SKM-1 treated with dmso at 0.1 percent for 144 hours (cell line): ENCODE data around the gene CACNA1I.

Source experiments
- DNase-seq: peaks from one replicate; lab custom pipeline; 2025; ENCODE audit not compliant: unreplicated experiment; lab: John Stamatoyannopoulos, UW

CACNA1I gene

DNA sequence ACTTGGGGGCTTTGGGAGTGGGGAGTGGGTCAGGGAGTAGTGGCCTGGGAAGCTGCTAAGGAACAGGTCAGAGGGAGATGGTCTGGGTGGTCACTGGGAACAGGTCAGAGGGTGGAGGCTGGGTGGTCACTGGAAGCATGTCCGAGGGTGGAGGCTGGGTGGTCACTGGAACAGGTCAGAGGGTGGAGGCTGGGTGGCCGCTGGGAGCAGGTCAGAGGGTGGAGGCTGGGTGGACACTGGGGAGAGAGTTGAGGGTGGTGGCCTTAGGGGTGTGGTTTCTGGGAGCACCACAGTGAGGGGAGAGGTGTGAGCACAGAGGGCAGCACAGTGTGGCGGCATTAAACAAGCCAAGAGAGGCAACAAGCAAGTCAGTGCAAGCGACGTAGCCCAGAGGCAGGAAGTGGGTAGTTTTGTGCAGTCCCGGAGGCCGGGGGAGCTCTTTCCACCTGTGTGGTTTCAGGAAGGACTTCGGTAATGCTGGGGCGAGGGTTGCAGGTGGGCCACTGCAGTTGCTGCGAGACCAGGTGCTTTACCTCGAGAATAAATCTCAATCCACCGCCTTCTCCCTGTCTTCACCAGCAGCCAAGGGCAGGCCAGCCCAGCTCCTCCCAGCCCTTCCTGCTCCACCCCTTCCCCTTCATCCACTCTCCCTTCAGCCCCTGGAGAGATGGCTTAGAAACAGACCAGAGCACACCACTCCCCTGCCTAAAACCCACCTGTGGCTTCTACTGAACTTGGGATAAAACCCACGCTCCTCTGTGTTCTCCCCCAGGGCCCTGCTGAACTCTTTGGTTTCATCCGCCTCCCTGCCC lies 3.2 kb upstream of the CACNA1I start:
- DNase-seq, result no peak

DNA sequence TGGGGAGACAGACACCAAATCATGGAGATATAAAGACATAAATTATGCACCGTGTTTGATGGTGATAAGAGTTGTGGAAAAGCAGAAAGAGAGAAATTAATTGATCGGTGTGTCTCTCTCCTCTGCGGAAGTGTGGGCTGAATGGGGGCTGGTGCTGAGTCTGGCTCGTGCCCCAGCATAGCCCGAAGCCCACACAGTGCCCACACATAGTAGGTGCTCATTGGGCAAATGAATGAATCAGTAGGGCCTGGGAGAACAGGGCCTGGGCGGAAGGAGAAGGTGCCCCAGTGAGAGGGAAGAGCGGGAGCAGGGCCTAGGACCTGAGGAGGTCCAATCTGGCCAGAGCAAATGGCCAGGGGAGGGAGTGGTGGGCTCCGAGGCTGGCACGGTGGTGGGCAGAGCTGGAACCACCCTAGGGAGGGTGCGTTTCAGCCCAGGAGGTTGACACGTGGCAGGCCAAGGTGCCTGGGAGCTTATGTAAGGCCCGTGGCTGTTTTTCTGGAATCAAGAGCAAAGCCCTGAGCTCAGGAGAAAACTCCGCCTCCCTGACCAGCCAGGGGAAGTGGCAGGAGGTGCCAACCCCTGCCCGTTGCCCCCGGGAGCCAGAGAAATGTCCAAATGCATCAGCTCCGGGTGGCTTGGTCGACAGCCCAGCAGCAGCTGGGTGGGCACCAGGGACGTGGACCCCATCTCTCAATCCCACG lies 2.1 kb upstream of the CACNA1I start:
- DNase-seq, result no peak

DNA sequence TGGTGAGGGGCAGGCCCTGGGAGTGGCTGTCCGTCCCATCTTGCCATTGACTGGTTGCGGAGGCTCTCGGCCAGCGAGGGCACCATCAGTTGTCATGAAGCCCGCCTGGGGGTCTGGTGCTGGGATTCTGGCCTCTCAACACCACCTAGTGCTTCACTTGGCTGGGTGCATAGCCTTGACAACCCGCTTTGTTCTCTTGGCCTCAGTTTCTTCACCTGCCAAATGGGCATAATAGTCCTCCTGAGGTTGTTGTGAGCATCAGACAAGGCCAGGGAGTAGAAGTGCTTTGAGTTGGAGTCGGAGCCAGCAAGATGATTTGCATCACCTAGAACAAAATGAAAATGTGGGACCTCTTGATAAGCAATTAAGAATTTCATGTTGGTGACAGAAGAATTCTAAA lies 1.5 kb upstream of the CACNA1I start:
- no peak for DNase-seq

DNA sequence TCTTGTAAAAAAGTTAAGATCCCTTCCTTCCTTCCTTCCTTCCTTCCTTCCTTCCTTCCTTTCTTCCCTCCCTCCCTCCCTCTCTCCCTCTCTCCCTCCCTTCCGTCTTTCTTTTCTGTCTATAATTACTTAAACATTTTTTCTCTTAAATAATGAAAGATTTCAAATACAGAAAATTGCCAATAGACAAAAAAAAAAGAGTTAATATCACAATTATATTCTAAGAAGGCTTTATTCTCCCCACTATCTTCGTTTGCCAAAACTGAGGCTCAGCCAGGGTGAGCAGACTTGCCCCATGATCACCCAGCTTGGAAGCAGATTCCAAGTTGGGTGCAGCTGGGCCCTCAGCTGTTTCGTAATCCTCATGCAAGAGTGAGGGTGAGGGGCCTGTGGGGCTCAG lies 327 bp upstream of the CACNA1I start:
- DNase-seq, result no peak

DNA sequence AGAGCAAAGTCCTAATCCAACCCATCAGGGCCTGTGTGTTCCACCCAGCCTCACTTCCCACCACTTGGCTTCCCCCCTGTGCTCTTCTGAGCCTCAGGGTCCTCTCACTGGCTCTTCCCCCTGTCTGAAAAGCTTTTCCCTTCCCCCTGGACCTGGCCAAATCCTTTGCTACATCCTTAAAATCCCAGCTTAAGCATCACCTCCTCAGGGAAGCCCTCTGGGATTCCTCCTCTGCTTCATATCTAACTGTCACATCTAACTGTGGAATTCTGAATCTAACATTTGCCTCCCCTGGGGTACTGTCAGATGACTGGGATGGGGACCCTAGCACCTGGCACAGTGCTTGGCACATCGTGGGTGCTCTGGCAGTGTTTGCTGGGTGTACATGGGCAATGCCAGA lies 985 bp downstream of the CACNA1I start:
- no peak for DNase-seq

DNA sequence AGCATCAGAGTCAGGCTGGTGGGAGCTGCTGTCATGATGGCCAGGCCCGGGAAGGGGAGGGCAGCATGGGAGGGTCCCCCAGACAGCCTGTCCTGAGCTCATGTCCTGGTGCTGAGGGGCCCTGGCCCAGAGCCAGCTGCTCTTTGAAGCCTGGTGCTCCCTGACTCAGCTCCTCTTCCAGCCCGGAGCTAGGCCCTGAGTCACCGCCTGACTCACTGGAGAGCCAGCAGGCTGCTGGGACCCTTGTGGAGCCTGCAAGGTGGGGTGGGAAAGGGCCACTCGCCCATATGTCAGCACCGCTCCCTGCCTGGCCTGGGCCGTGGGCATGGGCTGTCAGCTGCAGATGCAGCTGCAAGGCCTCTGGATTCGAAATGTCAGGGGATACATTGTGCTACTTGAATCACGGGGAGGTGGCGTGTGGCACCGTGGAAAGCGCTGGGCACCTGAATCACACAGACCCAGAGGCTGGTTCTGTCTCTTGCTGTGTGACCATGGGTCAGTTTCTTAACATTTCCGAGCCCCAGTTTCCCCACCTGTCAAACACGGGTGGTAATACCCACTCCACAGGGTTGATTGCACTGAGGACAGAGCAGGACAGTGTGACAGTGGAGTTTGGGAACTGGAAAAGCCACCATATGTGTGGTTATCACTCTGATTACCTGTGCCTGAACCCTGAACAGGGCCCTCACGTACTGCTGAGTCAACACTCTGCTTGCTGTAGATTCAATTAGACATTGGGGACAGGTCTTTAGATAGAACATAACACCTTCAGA lies 4.4 kb downstream of the CACNA1I start:
- no peak for DNase-seq

DNA sequence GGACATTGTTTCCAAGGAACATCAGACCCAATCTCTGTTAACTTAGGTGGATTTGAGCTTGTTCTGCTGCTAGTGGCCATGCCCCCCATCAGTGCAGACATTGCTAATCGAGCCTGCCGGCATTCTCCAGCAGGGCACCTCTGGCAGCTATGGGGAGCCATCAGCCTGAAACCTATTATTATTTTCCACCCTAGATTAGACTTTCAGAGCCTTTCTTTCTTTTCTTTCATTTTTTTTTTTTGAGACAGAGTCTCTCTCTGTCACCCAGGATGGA lies 4.9 kb downstream of the CACNA1I start:
- DNase-seq, result no peak

DNA sequence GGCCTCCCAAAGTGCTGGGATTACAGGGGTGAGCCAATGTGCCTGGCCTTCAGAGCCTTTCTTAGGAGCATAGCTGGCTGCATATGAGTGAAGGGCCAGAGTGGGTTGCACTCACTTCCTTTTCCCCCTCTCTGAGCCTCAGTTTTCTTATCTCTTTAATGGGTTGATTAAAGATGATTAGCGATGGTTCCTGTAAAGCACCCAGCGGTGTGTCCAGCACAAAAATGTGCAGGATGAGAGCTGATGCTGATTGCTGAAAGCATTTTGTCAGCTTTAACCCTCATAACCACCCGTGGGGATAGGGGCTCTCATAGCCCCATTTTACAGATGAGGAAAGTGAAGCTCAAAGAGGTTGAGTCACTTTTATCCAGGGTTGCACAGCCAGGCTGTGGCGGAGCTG lies 5.5 kb downstream of the CACNA1I start:
- no peak for DNase-seq

DNA sequence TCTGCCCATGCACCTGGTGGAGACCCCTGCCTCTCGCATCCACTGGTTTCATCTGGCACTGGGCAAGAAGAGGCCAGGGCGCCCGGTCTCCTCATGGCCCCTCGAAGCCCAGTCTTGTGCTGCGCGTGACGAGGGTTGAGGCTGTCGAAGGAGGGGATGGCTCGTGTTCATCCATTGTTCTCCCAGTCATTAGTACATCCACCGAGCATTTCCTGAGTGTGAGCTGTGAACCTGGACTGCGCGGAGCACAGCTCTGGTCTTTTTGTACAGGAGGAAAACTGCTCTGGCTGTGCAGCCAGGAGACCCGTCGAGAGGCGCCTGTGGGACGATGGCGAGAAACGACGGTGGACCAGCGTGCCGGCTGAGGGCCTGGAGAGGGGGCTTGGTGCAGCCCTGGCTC lies 6.8 kb downstream of the CACNA1I start:
- DNase-seq, result no peak

DNA sequence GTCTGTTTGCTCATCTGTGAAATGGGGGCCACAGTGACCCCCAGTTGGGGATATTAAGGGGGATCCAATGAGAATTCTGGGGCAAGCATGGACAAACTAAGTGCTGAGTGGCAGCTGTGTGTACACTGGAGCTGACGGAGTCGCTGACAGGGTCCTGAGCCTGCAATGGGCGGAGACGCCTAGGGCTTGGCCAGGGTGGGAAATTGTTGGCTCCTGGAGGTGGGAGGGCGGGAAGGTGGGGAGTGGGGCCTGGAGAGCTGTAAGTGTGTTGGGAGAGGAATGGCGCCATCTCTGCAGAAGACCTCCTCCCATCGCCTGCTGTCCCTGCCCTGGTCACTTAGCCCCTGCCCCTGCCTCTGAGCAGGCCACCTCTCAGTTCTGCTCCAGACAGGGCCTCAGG lies 7.3 kb downstream of the CACNA1I start:
- DNase-seq, result no peak

DNA sequence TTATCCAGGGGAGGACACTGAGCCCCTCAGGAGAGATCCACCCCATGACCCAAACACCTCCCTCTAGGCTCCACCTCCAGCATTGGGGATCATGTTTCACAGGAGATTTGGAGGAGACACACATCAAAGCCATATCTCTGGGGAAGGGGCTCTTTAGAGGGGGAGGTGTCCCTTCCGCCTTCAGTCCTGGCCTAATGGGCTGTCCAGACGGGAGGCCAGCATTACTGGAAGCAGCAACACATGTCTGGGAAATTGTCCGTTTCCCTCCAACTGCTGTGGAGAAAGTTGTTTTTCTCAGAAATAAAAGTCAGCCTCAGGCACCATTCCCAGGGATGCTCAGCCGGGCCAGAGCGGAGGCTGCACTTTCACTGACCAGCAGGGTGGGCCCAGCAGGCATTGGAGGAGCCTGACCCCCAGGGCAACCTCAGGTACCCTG lies 9.5 kb downstream of the CACNA1I start:
- no peak for DNase-seq

DNA sequence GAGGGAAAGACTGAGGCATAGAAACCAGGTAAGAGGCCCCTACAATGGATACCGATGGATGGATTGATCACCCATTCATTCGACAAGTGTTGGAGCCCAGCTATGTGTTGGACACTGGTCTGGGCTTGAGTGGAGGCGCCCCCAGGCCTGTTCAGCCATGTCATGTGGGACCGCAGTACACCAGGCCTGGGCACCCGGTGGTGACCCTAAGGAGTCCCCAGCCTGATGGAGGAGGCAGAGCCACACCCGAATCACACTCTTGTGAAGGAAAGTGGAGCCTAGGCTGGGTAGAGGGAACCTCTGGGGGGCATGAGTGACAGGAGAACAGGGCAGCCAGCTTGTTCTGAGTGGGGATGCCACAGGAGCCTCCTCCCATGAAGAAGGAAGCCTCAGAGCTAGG lies 10.2 kb downstream of the CACNA1I start:
- DNase-seq, result no peak

DNA sequence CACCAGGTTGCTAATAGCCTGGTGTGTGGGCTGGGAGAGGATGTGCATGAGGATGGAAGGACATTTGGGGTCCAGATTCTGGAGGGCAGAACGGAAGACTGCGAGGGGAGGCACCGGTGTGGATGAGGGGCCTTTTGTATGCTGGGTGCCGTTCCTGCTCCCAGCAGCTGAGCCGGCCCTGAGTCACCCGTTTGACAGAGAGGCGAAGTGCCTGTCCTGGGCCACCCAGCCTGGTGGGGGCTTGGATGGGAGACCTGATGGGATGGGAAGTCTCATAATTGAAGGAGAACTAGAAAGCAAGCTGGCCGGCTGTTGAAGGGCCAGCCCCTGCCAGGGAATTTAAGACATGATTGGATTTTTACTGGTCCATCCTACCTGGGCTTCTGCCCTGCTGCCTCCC lies 10.8 kb downstream of the CACNA1I start:
- no peak for DNase-seq

DNA sequence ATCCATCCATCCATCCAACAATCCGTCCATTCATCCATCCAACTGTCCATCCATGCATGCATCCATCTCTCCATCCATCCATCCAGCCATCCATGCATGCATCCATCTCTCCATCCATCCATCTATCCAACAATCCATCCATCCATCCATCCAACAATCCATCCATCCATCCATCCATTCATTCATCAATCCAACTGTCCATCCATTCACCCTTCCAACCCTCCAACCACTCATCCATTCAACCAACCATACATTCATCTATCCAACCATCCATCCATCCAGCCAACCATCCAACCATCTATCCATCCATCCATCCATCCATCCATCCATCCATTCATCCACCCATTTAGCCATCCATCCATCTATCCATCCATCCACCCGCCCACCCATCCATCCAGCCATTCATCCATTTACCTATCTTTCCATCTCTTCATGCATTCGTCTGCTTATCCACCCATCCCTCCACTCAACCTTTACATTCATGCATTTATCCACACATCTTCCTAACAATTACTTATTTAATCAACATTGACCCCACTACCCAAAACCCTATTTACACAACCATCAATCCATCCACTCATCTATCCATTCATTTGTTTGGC lies 12.6 kb downstream of the CACNA1I start:
- DNase-seq, result no peak

DNA sequence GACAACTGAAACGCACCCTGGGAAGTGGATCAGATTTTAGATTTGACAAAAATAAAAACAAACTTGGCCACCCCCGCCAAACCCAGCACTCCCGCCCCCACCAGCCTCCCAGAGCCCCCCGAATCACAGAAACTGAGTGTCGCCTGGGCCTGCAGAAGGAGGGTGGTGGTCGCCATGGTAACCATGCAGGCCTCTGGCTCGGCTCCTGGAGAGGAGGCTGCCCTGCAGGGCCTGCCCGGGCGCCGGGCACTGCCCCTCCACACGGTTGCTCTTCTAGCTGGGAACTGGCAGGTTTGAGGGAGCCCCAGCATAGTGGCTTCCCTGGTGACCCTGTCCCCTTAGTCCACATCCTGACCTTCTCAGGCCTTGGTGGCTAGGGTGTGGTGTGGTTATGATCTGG lies 19.3 kb downstream of the CACNA1I start:
- DNase-seq, result no peak

DNA sequence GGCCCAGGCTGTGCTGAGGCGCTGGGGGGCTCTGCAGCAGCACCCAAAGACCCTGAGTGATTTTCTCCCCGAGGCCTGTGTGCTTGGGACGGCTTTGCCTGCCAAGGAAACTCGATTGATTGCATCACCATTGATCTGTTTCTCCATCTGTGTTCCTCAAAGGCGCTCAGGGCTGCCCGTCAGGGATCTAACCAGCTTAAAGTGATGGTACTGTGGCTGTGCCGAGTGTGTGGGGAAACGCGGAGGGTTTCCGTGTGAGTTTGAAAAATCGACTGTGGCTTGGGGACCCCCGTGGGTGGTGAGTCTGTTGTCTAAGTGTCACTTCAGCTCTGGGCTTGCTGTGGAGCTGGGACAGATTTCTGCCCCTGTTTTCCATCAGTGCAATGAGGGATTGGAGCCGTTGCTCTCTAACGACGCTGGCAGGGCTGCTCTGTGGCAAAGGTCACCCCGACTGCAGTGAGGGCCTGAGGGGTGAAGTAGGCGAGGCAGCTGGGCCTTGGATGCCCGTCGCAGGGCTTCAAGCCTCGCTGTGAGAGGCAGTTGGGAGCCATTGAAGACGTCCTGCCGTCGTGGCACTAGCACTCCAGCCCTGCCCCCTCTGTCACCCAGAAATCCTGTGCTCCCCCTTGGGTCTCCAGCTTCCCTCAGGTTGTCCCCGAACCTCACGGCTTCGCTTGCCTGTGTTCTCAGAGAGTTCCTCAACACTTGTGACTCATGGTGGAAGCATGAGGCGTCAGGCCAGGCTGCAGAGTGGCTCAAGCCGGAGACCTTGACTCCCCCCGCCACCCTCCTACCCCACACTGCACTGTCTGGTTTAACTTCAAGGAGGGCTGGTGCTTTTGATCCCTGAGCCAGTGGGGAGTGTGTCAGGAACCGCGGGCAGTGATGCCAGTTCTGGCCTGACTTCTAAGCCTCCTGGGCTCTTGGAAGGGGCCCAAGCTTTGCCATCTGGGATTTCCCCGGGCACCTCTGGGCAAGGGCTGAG lies 21.8 kb downstream of the CACNA1I start:
- DNase-seq, result no peak

DNA sequence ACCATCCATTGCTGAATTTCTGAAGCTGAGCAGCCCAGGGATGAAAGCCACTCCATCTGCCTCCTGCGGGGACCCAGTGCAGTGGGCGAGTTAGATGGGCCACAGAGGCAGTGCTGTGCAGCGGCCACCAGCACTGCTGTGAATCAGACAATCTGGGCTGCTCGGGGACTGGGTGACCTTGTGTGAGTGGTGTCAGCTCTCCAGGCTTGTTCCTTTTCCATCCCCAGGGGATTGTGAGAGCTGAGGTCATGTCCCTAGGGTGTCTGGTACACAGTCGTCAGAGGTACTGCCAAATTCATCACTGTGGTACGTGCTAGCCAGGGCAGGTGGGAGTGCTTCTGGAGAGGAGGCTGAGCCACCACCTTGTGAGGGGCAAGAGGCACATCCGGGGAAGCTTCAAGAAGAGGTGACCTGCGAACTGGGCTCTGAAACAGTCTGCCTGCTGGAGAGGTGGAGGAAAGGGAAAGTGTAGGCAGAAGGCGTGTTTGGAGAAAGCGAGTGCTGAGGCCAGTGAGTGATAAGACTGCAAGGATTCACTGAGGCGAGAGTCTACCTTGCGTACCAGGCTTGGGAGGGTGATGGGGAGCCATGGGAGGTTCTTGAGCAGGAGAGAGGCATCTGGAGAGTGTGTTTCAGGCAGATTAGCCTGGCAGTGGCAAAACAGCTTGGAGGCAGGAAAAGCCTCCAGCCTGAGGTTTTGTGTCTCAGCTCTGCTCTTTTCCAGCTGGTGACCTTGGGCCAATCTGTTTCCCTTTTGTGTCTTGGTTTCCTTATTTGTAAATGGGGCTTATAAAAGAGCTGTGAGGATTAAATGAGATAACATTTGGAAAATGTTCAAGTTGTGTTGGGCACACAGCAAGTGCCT lies 22.7 kb downstream of the CACNA1I start:
- no peak for DNase-seq

DNA sequence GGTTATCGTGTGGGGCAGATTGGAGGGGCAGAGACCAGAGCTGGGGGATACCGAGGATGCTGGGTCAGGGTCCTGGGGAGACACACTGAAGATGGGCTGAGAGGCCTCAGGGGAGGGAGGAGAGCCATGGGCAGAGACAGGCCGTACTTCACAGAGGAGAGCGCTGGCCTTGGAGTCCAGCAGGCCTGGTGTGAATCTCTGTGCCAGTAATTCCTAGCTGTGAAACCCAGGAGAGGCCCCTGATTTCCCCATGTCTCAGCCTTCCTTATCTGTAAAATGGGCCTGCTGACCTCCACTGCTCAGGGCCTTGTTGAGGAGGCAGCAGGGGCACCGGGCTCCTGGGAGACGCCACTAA lies 23.4 kb downstream of the CACNA1I start:
- DNase-seq, result no peak

DNA sequence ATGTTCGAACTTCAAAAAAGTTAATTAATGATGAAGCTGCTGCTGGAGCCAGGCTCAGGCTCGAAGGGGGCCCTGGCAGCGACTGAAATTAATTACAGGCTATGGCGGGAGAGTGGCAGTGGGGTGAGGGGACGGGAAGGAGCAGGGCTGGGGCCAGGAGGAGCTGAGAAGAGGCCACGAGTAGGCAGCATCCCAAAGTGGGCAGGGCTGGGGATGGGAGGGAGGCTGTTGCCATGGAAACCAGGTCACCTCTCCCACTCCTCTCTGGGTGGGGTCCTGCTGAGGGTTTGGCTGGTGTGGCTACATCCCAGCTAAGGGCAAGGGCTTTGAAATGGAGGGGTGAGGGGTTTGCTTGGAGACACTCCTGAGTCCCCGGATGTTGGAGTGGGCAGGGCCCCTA lies 23.9 kb downstream of the CACNA1I start:
- DNase-seq, result no peak
